Liver (tissue), 9 donors: ENCODE results near the gene MAP4K3. TPM values are rescaled to one million over a fixed set of nuclear protein-coding genes. Genes with fewer than 3 reads are reported as not detected.

ENCODE experiments used
- DNase-seq: peaks from one replicate; pipeline ENCODE4 v3.0.0-alpha.2; 2017; ENCODE audit warnings: low spot score
- H3K27ac ChIP-seq, 2 donors: one replicate each; pipeline ENCODE4 v1.7.0; 2013; ENCODE audit warnings: inconsistent platforms in 2 of 2, low read length in 2 of 2, control low read depth in 1 of 2, low read depth in 1 of 2, mild to moderate bottlenecking in 1 of 2
- H3K27me3 ChIP-seq, 4 donors: one replicate each; pipeline versions ENCODE4 v1.6.1 to v1.7.0; 2013; ENCODE audit warnings: low read length in 3 of 4, inconsistent platforms in 1 of 4, mild to moderate bottlenecking in 1 of 4, moderate library complexity in 1 of 4; ENCODE audit not compliant: control insufficient read depth in 4 of 4, insufficient read depth in 4 of 4
- H3K36me3 ChIP-seq, 4 donors: one replicate each; pipeline versions ENCODE4 v1.6.1 to v1.7.0; 2013; ENCODE audit warnings: low read length in 3 of 4, mild to moderate bottlenecking in 3 of 4, low read depth in 1 of 4, moderate library complexity in 1 of 4; ENCODE audit not compliant: control insufficient read depth in 4 of 4, insufficient read depth in 3 of 4
- H3K4me1 ChIP-seq, 4 donors: one replicate each; pipeline versions ENCODE4 v1.6.1 to v1.7.0; 2013; ENCODE audit warnings: low read length in 3 of 4, mild to moderate bottlenecking in 3 of 4, moderate library complexity in 1 of 4; ENCODE audit not compliant: control insufficient read depth in 4 of 4, insufficient read depth in 4 of 4
- H3K4me3 ChIP-seq, 3 donors: one replicate each; pipeline versions ENCODE4 v1.6.1 to v1.7.0; 2013; ENCODE audit warnings: low read length in 3 of 3, control low read depth in 1 of 3, low read depth in 1 of 3, mild to moderate bottlenecking in 1 of 3
- H3K9ac ChIP-seq, 2 donors: one replicate each; pipeline ENCODE4 v1.7.0; 2013; ENCODE audit warnings: low read length in 2 of 2, mild to moderate bottlenecking in 2 of 2, moderate library complexity in 2 of 2, control low read depth in 1 of 2, low read depth in 1 of 2
- H3K9me3 ChIP-seq, 4 donors: one replicate each; pipeline versions ENCODE4 v1.6.1 to v1.7.0; 2013; ENCODE audit warnings: low read length in 3 of 4; ENCODE audit not compliant: control insufficient read depth in 4 of 4
- CTCF ChIP-seq: fragments of 150-350 bp; IDR thresholded peaks from 2 replicates; pipeline ENCODE4 v1.5.1; 2017; ENCODE audit warnings: improper control_type of control experiment, low read depth, low read length; ENCODE audit not compliant: missing input control
- EGR1 ChIP-seq, 2 donors: IDR thresholded peaks; 2 replicates each; pipeline ENCODE4 v1.6.1; 2016 to 2018; ENCODE audit warnings: antibody characterized with exemption in 2 of 2, low read depth in 2 of 2
- FOXA1 ChIP-seq: IDR thresholded peaks from 2 replicates; pipeline ENCODE4 v1.6.1; 2016; ENCODE audit warnings: antibody characterized with exemption
- FOXA2 ChIP-seq: IDR thresholded peaks from 2 replicates; pipeline ENCODE4 v1.6.1; 2016; ENCODE audit warnings: antibody characterized with exemption
- GABPA ChIP-seq, 2 donors: IDR thresholded peaks in 1 of 2; conservative IDR thresholded peaks in 1 of 2; 2 replicates each; pipeline ENCODE4 v1.6.1; 2016; ENCODE audit warnings: antibody characterized with exemption in 2 of 2, mild to moderate bottlenecking in 1 of 2, moderate library complexity in 1 of 2
- HNF4A ChIP-seq, 2 donors: conservative IDR thresholded peaks; 2 replicates each; pipeline ENCODE4 v1.6.1; 2016; ENCODE audit warnings: antibody characterized with exemption in 2 of 2, mild to moderate bottlenecking in 2 of 2
- HNF4G ChIP-seq: IDR thresholded peaks from 2 replicates; pipeline ENCODE4 v1.6.1; 2016; ENCODE audit warnings: antibody characterized with exemption
- RAD21 ChIP-seq, 2 donors: IDR thresholded peaks; 2 replicates each; pipeline ENCODE4 v1.6.1; 2016; ENCODE audit warnings: antibody characterized with exemption in 2 of 2, mild to moderate bottlenecking in 2 of 2
- RXRA ChIP-seq, 2 donors: IDR thresholded peaks; 2 replicates each; pipeline ENCODE4 v1.6.1; 2017 to 2018; ENCODE audit warnings: antibody characterized with exemption in 2 of 2, mild to moderate bottlenecking in 1 of 2
- SP1 ChIP-seq: IDR thresholded peaks from 2 replicates; pipeline ENCODE4 v1.6.1; 2018; ENCODE audit warnings: antibody characterized with exemption, mild to moderate bottlenecking
- TAF1 ChIP-seq: conservative IDR thresholded peaks from 2 replicates; pipeline ENCODE4 v1.6.1; 2016; ENCODE audit warnings: antibody characterized with exemption, mild to moderate bottlenecking
- YY1 ChIP-seq: IDR thresholded peaks from 2 replicates; pipeline ENCODE4 v1.6.1; 2016; ENCODE audit warnings: antibody characterized with exemption, mild to moderate bottlenecking
- ZBTB33 ChIP-seq: IDR thresholded peaks from 2 replicates; pipeline ENCODE4 v1.6.1; 2016; ENCODE audit warnings: antibody characterized with exemption
- WGBS: extraction: QIAGEN DNeasy Blood & Tissue Kit; methylation state at CpG from one replicate; pipeline ENCODE4 v1.1.7; 2013; 5-methylcytosine and 5-hydroxymethylcytosine counted together
- polyA plus RNA-seq, 2 donors: library from polyadenylated mRNA; stranded (reverse) in 1 of 2; unstranded in 1 of 2; fragments of 200-250 nt in 1 of 2; fragments of >200 nt in 1 of 2; fragmentation: Nextera tagmentation in 1 of 2; extraction: Ambion mirVana in 1 of 2; gene quantifications; one replicate each; pipeline versions ENCODE4 v1.2.1 to v1.2.3, GENCODE V29; 2013 to 2015
- total RNA-seq, 2 donors: library from RNA; depleted of rRNA; stranded (reverse); fragments of >200 nt; gene quantifications; one replicate each; pipeline ENCODE4 v1.2.3, GENCODE V29; 2014
- TF ChIP-seq, protein P1 (sequence below): IDR thresholded peaks from 2 replicates; pipeline ENCODE4 v1.6.1; 2016; ENCODE audit warnings: antibody characterized with exemption, mild to moderate bottlenecking
- TF ChIP-seq, protein P2 (sequence below): IDR thresholded peaks from 2 replicates; pipeline ENCODE4 v1.6.1; 2016; ENCODE audit warnings: antibody characterized with exemption
- donor health status: healthy.
- donor health status: healthy.
- donor health status: healthy.
- donor health status: healthy.
- donor health status: healthy.

The MAP4K3 gene
- total and polyA plus RNA-seq, 4 donors, result 6.2 to 23.8 (median 10.9) TPM

DNA sequence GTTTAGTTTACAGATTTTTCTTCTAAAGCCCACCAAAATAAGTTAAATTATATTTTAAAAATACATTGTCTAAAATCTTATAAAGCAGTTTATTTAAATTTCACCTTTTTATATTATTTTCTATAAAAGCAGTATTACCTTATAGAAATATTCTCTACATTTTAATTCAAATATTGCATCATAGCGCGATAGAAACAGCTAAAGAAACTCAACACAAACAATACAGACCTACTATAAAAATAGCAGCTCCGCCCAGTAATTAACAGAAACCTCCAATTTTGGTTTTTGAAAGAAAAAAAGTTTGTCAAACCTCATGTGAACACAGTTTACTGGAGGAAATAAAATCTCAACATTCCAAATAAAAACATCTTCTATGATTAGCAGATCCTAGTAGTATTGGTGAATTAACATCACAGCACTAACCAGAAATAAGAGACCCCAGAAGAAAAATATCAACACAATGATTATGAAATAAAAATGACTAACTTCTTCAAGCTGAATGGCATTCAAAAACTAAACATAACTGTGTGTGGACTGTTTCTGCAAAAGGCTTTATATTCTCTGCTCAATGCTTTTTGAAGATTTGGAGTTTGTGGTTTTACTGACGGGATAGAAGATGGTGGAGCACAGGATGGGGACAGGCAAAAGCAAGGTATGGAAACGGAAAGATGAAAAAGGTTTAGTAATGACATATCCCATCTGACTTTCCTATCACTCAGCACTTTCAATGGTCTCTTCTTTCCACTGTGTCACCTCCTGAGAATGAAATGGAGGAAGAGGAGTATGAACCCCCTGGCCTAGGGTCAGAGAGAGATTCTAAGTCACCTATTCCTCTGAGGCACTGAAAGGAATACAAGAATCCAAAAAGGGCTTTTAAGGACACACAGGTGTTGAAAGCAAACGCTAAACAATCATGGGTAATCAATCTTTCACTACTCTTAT, 17.5 kb downstream of the MAP4K3 start:
- Histone ChIP-seq H3K27ac (no peak overlapping the region), H3K4me3 (no peak overlapping the region), H3K27me3 (no peaks in the 10 kb centered on the region), H3K9ac (no peak overlapping the region), H3K4me1 (peaks cover 8 to 21% (median 18%) of the 10 kb centered on the region in 4 donors), H3K9me3 (no peaks in the 10 kb centered on the region), H3K36me3 (no peaks in the 10 kb centered on the region)
- 84% methylated on average over 6 of the region's 6 CpGs for WGBS
- no peak for DNase-seq
- TF ChIP-seq TAF1, result no peak
- no peak for TF ChIP-seq YY1
- no peak for TF ChIP-seq CTCF
- no peak for TF ChIP-seq HNF4G
- TF ChIP-seq FOXA1, result no peak
- TF ChIP-seq, protein P1, sequence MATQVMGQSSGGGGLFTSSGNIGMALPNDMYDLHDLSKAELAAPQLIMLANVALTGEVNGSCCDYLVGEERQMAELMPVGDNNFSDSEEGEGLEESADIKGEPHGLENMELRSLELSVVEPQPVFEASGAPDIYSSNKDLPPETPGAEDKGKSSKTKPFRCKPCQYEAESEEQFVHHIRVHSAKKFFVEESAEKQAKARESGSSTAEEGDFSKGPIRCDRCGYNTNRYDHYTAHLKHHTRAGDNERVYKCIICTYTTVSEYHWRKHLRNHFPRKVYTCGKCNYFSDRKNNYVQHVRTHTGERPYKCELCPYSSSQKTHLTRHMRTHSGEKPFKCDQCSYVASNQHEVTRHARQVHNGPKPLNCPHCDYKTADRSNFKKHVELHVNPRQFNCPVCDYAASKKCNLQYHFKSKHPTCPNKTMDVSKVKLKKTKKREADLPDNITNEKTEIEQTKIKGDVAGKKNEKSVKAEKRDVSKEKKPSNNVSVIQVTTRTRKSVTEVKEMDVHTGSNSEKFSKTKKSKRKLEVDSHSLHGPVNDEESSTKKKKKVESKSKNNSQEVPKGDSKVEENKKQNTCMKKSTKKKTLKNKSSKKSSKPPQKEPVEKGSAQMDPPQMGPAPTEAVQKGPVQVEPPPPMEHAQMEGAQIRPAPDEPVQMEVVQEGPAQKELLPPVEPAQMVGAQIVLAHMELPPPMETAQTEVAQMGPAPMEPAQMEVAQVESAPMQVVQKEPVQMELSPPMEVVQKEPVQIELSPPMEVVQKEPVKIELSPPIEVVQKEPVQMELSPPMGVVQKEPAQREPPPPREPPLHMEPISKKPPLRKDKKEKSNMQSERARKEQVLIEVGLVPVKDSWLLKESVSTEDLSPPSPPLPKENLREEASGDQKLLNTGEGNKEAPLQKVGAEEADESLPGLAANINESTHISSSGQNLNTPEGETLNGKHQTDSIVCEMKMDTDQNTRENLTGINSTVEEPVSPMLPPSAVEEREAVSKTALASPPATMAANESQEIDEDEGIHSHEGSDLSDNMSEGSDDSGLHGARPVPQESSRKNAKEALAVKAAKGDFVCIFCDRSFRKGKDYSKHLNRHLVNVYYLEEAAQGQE, result no peak
- TF ChIP-seq EGR1 (IDR thresholded peaks at IDR 0.05; ENCODE audit: low read depth in 2 of 2), result no peak
- no peak for TF ChIP-seq RXRA (IDR thresholded peaks at IDR 0.05)
- TF ChIP-seq, protein P2, sequence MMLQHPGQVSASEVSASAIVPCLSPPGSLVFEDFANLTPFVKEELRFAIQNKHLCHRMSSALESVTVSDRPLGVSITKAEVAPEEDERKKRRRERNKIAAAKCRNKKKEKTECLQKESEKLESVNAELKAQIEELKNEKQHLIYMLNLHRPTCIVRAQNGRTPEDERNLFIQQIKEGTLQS, result no peak
- TF ChIP-seq GABPA (IDR thresholded peaks at IDR 0.05 in 1 of 2, conservative IDR thresholded peaks at IDR 0.05 in 1 of 2), result no peak
- no peak for TF ChIP-seq FOXA2
- TF ChIP-seq HNF4A (conservative IDR thresholded peaks at IDR 0.05), result no peak

DNA sequence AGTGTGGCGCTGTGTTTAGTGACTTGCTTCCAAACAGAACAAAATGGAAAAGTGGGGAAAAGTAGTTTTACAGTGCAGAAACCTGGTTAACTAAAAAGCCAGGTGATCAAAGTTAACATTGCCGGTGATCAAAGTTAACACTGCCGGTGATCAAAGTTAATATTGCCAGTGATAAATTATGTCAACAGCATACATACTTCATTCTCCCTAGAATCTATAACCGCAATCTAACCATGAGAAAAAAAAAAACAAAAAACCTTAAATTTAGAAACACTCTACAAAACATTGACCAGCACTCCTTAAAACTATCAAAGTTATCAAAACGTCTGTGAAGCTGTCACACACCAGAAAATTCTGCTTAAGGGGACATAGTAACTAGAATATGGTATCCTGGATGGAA, 18.6 kb downstream of the MAP4K3 start:
- 44% methylated on average over 5 of the region's 5 CpGs for WGBS
- Histone ChIP-seq H3K4me3 (no peak overlapping the region), H3K4me1 (peaks cover 9 to 23% (median 18%) of the 10 kb centered on the region in 4 donors)

More for the DNA sequence above, 18.6 kb downstream of the MAP4K3 start:
- TF ChIP-seq CTCF (no peak), FOXA2 (no peak), YY1 (no peak), RAD21 (IDR thresholded peaks at IDR 0.05) (no peak), ZBTB33 (no peak), GABPA (IDR thresholded peaks at IDR 0.05 in 1 of 2, conservative IDR thresholded peaks at IDR 0.05 in 1 of 2) (no peak), HNF4G (no peak), HNF4A (conservative IDR thresholded peaks at IDR 0.05) (no peak), RXRA (IDR thresholded peaks at IDR 0.05) (no peak), SP1 (no peak)
- TF ChIP-seq, protein P1, result no peak
- DNase-seq, result no peak
- Histone ChIP-seq H3K9ac (no peak overlapping the region), H3K27me3 (no peaks in the 10 kb centered on the region), H3K36me3 (no peaks in the 10 kb centered on the region), H3K9me3 (no peaks in the 10 kb centered on the region), H3K27ac (peak overlapping the region; percentile 18 to 37)
